Measurements from ENCODE around the gene SYT6.

DNA sequence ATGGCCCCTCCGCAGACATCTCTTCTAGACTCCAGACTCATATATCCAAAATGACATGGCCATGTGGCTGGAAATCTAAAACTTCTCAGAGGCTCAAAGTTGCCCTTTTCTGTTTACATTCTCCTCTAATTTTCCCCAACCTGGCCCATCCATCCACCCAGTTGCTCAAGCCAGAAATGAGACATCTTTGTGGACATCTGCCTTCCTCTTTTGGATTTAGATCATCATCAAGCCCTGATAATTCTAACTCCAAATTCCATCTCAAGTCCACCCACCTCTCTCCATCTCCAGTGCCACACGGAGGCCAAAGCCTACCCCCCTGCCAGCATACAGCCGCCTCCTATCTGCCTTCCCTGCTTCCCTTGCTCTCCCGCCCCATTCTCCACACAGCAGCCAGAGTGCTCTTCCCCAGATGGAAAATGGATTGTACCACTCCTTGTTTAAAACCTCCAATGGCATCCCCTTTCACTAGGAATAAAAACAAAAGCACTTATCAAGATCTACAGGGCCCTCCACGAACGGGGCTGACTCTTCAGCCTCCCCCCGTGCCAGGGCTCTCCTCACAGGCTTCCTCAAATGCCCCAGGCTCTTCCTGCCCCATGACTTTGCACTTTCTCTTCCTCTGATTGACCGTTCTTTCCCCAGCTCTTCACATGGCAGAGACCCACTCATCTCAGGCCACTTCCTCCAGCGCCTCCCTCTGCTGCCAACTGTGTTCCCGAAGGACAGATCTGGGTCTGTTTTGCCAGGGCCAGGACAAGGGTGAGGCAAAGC, 40.1 kb downstream of the SYT6 start:
- TF ChIP-seq, protein P1, sequence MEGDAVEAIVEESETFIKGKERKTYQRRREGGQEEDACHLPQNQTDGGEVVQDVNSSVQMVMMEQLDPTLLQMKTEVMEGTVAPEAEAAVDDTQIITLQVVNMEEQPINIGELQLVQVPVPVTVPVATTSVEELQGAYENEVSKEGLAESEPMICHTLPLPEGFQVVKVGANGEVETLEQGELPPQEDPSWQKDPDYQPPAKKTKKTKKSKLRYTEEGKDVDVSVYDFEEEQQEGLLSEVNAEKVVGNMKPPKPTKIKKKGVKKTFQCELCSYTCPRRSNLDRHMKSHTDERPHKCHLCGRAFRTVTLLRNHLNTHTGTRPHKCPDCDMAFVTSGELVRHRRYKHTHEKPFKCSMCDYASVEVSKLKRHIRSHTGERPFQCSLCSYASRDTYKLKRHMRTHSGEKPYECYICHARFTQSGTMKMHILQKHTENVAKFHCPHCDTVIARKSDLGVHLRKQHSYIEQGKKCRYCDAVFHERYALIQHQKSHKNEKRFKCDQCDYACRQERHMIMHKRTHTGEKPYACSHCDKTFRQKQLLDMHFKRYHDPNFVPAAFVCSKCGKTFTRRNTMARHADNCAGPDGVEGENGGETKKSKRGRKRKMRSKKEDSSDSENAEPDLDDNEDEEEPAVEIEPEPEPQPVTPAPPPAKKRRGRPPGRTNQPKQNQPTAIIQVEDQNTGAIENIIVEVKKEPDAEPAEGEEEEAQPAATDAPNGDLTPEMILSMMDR (IDR thresholded peaks at IDR 0.05): no peak
- TF ChIP-seq, protein P2, sequence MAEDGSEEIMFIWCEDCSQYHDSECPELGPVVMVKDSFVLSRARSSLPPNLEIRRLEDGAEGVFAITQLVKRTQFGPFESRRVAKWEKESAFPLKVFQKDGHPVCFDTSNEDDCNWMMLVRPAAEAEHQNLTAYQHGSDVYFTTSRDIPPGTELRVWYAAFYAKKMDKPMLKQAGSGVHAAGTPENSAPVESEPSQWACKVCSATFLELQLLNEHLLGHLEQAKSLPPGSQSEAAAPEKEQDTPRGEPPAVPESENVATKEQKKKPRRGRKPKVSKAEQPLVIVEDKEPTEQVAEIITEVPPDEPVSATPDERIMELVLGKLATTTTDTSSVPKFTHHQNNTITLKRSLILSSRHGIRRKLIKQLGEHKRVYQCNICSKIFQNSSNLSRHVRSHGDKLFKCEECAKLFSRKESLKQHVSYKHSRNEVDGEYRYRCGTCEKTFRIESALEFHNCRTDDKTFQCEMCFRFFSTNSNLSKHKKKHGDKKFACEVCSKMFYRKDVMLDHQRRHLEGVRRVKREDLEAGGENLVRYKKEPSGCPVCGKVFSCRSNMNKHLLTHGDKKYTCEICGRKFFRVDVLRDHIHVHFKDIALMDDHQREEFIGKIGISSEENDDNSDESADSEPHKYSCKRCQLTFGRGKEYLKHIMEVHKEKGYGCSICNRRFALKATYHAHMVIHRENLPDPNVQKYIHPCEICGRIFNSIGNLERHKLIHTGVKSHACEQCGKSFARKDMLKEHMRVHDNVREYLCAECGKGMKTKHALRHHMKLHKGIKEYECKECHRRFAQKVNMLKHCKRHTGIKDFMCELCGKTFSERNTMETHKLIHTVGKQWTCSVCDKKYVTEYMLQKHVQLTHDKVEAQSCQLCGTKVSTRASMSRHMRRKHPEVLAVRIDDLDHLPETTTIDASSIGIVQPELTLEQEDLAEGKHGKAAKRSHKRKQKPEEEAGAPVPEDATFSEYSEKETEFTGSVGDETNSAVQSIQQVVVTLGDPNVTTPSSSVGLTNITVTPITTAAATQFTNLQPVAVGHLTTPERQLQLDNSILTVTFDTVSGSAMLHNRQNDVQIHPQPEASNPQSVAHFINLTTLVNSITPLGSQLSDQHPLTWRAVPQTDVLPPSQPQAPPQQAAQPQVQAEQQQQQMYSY (CRISPR knock-in tag; IDR thresholded peaks at IDR 0.05): no peak
- TF ChIP-seq, protein P3, sequence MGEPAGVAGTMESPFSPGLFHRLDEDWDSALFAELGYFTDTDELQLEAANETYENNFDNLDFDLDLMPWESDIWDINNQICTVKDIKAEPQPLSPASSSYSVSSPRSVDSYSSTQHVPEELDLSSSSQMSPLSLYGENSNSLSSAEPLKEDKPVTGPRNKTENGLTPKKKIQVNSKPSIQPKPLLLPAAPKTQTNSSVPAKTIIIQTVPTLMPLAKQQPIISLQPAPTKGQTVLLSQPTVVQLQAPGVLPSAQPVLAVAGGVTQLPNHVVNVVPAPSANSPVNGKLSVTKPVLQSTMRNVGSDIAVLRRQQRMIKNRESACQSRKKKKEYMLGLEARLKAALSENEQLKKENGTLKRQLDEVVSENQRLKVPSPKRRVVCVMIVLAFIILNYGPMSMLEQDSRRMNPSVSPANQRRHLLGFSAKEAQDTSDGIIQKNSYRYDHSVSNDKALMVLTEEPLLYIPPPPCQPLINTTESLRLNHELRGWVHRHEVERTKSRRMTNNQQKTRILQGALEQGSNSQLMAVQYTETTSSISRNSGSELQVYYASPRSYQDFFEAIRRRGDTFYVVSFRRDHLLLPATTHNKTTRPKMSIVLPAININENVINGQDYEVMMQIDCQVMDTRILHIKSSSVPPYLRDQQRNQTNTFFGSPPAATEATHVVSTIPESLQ (CRISPR knock-in tag; IDR thresholded peaks at IDR 0.05): no peak
- no peak for TF ChIP-seq ATF1 (CRISPR knock-in tag; IDR thresholded peaks at IDR 0.05)
- no peak for TF ChIP-seq TEAD1 (CRISPR knock-in tag; IDR thresholded peaks at IDR 0.05)
- TF ChIP-seq, protein P4, sequence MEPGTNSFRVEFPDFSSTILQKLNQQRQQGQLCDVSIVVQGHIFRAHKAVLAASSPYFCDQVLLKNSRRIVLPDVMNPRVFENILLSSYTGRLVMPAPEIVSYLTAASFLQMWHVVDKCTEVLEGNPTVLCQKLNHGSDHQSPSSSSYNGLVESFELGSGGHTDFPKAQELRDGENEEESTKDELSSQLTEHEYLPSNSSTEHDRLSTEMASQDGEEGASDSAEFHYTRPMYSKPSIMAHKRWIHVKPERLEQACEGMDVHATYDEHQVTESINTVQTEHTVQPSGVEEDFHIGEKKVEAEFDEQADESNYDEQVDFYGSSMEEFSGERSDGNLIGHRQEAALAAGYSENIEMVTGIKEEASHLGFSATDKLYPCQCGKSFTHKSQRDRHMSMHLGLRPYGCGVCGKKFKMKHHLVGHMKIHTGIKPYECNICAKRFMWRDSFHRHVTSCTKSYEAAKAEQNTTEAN (CRISPR knock-in tag; IDR thresholded peaks at IDR 0.05): no peak
- TF ChIP-seq, protein P5, sequence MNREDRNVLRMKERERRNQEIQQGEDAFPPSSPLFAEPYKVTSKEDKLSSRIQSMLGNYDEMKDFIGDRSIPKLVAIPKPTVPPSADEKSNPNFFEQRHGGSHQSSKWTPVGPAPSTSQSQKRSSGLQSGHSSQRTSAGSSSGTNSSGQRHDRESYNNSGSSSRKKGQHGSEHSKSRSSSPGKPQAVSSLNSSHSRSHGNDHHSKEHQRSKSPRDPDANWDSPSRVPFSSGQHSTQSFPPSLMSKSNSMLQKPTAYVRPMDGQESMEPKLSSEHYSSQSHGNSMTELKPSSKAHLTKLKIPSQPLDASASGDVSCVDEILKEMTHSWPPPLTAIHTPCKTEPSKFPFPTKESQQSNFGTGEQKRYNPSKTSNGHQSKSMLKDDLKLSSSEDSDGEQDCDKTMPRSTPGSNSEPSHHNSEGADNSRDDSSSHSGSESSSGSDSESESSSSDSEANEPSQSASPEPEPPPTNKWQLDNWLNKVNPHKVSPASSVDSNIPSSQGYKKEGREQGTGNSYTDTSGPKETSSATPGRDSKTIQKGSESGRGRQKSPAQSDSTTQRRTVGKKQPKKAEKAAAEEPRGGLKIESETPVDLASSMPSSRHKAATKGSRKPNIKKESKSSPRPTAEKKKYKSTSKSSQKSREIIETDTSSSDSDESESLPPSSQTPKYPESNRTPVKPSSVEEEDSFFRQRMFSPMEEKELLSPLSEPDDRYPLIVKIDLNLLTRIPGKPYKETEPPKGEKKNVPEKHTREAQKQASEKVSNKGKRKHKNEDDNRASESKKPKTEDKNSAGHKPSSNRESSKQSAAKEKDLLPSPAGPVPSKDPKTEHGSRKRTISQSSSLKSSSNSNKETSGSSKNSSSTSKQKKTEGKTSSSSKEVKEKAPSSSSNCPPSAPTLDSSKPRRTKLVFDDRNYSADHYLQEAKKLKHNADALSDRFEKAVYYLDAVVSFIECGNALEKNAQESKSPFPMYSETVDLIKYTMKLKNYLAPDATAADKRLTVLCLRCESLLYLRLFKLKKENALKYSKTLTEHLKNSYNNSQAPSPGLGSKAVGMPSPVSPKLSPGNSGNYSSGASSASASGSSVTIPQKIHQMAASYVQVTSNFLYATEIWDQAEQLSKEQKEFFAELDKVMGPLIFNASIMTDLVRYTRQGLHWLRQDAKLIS (CRISPR knock-in tag; IDR thresholded peaks at IDR 0.05; ENCODE audit: borderline replicate concordance): no peak
- TF ChIP-seq, protein P6, sequence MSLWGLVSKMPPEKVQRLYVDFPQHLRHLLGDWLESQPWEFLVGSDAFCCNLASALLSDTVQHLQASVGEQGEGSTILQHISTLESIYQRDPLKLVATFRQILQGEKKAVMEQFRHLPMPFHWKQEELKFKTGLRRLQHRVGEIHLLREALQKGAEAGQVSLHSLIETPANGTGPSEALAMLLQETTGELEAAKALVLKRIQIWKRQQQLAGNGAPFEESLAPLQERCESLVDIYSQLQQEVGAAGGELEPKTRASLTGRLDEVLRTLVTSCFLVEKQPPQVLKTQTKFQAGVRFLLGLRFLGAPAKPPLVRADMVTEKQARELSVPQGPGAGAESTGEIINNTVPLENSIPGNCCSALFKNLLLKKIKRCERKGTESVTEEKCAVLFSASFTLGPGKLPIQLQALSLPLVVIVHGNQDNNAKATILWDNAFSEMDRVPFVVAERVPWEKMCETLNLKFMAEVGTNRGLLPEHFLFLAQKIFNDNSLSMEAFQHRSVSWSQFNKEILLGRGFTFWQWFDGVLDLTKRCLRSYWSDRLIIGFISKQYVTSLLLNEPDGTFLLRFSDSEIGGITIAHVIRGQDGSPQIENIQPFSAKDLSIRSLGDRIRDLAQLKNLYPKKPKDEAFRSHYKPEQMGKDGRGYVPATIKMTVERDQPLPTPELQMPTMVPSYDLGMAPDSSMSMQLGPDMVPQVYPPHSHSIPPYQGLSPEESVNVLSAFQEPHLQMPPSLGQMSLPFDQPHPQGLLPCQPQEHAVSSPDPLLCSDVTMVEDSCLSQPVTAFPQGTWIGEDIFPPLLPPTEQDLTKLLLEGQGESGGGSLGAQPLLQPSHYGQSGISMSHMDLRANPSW (CRISPR knock-in tag; conservative IDR thresholded peaks at IDR 0.05; ENCODE audit: low read depth): no peak
- TF ChIP-seq JUN (CRISPR knock-in tag; IDR thresholded peaks at IDR 0.05): no peak
- no peak for TF ChIP-seq ZBTB21 (CRISPR knock-in tag; IDR thresholded peaks at IDR 0.05; ENCODE audit: borderline replicate concordance)
- TF ChIP-seq ZNF263 (CRISPR knock-in tag; IDR thresholded peaks at IDR 0.05; ENCODE audit: low read depth): no peak
- TF ChIP-seq ESRRA (CRISPR knock-in tag; IDR thresholded peaks at IDR 0.05; ENCODE audit: borderline replicate concordance): no peak
